ENCODE measurements around the gene KLHL12.

KLHL12 gene

DNA sequence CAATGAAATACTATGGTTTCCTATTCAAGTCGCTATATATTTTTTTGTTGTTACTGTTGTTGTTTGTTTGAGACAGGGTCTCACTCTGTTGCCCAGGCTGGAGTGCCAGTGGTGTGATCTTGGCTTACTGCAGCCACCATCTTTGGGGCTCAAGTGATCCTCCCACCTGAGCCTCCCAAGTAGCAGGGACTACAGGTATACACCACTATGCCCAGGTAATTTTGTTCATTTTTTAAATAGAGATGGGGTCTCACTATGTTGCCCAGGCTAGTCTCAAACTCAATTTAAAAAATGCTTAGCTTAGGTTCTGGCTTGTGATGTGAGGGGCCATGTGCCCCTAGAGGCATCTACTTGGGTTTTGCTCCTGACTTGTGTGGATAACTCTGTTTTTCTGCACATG lies 47.9 kb downstream of the KLHL12 start:
- Histone ChIP-seq H3K27ac (no peak overlapping the region), H3K36me3 (replicated peaks) (peaks cover 10% of the 10 kb centered on the region), H3K27me3 (replicated peaks) (no peaks in the 10 kb centered on the region), H3K4me3 (ENCODE audit: low read depth, low read length) (no peak overlapping the region)
- TF ChIP-seq, protein P1, sequence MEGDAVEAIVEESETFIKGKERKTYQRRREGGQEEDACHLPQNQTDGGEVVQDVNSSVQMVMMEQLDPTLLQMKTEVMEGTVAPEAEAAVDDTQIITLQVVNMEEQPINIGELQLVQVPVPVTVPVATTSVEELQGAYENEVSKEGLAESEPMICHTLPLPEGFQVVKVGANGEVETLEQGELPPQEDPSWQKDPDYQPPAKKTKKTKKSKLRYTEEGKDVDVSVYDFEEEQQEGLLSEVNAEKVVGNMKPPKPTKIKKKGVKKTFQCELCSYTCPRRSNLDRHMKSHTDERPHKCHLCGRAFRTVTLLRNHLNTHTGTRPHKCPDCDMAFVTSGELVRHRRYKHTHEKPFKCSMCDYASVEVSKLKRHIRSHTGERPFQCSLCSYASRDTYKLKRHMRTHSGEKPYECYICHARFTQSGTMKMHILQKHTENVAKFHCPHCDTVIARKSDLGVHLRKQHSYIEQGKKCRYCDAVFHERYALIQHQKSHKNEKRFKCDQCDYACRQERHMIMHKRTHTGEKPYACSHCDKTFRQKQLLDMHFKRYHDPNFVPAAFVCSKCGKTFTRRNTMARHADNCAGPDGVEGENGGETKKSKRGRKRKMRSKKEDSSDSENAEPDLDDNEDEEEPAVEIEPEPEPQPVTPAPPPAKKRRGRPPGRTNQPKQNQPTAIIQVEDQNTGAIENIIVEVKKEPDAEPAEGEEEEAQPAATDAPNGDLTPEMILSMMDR (IDR thresholded peaks at IDR 0.05; ENCODE audit: low read depth, low read length, missing control alignments): no peak
- DNase-seq: no peak
- in situ Hi-C loops (cut with HindIII; ENCODE audit: low pct_ligation_motif_present, low sequenced_read_pairs): no loop called here

- DNase-seq: no peak
- H3K27ac ChIP-seq: no peak overlapping the region
- no peaks in the 10 kb centered on the region for H3K27me3 ChIP-seq (replicated peaks)
- TF ChIP-seq, protein P1 (IDR thresholded peaks at IDR 0.05; ENCODE audit: low read depth, low read length, missing control alignments): no peak
- no peak overlapping the region for H3K4me3 ChIP-seq (ENCODE audit: low read depth, low read length)
- in situ Hi-C loops (cut with HindIII; ENCODE audit: low pct_ligation_motif_present, low sequenced_read_pairs): no loop called here
- no peaks in the 10 kb centered on the region for H3K36me3 ChIP-seq (replicated peaks)
These were observed 54.0 kb downstream of the KLHL12 start for GRCh38 chr1:202873026-202873425.

GRCh38 chr1:202871367-202871766 lies 55.7 kb downstream of the KLHL12 start:
- TF ChIP-seq, protein P1 (IDR thresholded peaks at IDR 0.05; ENCODE audit: low read depth, low read length, missing control alignments): no peak
- H3K27me3 ChIP-seq (replicated peaks): no peaks in the 10 kb centered on the region
- no peak for DNase-seq
- no peak overlapping the region for H3K4me3 ChIP-seq (ENCODE audit: low read depth, low read length)
- in situ Hi-C loops (cut with HindIII; ENCODE audit: low pct_ligation_motif_present, low sequenced_read_pairs): no loop called here
- no peaks in the 10 kb centered on the region for H3K36me3 ChIP-seq (replicated peaks)
- no peak overlapping the region for H3K27ac ChIP-seq

DNA sequence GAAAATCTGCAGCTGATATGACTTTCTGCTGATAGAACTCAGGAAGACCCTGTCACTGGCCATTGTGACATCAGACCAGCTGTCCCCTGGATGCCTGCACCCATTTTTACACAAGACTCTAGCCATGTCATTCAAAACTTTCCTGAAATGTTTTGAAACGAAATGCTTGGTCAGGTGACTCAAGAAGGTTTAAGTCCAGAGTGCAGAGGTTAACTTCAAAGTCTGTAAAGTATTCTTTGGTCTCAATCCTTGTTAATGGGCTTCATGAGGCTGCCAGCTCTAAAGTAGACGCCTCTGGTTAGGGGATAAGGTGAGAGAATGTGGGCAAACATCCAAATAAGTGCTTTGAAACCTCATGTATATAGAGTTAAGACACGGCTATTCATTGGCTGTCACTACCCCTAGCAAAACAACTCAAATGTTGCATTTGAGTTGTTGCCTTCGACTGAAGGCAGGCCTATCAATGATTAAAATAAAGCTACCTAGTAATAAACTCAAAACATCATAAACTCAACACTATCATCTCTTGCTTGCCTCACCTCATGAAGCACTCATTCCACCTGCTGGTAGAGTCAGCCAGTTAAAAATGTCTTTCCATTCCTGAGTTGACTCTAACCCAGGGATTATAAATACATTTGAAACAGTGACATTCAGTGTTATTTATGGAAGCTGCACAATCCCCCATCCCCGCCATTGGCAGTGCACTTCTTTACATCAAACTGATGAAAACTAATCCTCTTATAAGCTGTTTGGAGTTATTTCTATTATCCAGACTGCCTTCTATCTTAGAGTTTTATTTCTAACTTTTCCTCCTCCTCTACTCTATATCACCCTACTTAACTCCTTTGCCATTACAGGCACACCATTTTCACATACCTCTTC lies 64.1 kb downstream of the KLHL12 start:
- Histone ChIP-seq H3K4me3 (ENCODE audit: low read depth, low read length) (no peak overlapping the region), H3K36me3 (replicated peaks) (no peaks in the 10 kb centered on the region), H3K27ac (no peak overlapping the region), H3K27me3 (replicated peaks) (no peaks in the 10 kb centered on the region)
- in situ Hi-C loops (cut with HindIII; ENCODE audit: low pct_ligation_motif_present, low sequenced_read_pairs): no loop called here
- no peak for DNase-seq
- TF ChIP-seq, protein P1 (IDR thresholded peaks at IDR 0.05; ENCODE audit: low read depth, low read length, missing control alignments): no peak

DNA sequence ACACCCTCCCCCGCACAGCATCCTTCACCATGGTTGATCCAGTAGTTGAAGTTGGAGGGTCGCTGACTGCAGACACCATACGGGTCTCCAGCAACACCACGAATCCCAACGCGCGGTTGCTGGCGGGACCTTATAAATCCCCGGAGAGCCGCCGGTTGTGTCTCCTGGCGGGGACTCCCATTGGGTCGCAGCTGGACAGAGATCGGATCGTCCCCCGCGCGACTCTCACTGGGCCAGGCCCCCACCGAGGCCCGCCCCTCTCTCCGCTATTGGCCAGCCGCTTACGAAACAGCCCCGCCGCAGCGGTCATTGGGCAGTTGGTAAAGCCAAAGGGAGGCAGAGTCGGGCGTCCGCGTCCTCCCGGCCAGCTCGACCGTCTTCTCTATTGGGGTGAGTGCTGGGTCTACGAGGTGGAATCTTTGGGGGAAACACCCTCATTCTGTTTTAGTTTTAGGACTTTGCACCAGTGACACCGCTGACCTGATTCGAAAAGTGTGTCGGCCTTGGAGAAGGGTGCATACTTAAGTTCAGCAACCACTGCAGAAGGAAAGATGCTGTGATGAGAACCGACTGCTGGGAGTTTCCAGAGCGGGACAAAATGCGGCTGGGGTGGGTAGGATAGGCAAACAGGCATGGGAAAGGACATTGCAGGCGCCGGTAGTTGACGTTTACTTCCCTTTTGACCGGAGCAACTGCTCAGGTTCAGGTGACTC lies 65.5 kb downstream of the KLHL12 start:
- Histone ChIP-seq H3K4me3 (ENCODE audit: low read depth, low read length) (peak overlapping the region; percentile 70), H3K36me3 (replicated peaks) (no peaks in the 10 kb centered on the region), H3K27me3 (replicated peaks) (no peaks in the 10 kb centered on the region), H3K27ac (no peak overlapping the region)
- in situ Hi-C loops (cut with HindIII; ENCODE audit: low pct_ligation_motif_present, low sequenced_read_pairs): no loop called here
- TF ChIP-seq, protein P1 (IDR thresholded peaks at IDR 0.05; ENCODE audit: low read depth, low read length, missing control alignments): no peak
- peak; percentile 87 for DNase-seq

All from brain microvascular endothelial cell (primary cell).